Measurements from ENCODE around the gene SERINC3.

DNA sequence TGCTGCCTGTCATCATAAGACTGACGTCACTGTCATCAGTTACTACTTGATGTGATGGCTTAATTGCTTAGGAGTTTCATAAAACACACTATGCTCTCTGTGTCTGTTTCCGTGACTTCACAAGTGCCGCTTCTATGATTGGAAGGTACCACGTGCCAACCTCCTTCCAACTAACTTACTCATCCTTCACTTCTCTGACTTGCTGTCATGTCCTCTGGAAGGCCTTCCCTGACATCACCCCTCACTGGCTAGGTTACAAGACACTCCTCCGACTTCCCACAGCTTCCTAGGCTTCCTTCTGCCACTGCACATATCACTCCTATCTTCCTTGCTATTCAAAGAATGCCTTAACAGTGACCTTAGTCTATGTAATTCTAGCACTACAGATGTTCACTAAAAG, 20.4 kb downstream of the SERINC3 start:
- TF ChIP-seq, protein P1, sequence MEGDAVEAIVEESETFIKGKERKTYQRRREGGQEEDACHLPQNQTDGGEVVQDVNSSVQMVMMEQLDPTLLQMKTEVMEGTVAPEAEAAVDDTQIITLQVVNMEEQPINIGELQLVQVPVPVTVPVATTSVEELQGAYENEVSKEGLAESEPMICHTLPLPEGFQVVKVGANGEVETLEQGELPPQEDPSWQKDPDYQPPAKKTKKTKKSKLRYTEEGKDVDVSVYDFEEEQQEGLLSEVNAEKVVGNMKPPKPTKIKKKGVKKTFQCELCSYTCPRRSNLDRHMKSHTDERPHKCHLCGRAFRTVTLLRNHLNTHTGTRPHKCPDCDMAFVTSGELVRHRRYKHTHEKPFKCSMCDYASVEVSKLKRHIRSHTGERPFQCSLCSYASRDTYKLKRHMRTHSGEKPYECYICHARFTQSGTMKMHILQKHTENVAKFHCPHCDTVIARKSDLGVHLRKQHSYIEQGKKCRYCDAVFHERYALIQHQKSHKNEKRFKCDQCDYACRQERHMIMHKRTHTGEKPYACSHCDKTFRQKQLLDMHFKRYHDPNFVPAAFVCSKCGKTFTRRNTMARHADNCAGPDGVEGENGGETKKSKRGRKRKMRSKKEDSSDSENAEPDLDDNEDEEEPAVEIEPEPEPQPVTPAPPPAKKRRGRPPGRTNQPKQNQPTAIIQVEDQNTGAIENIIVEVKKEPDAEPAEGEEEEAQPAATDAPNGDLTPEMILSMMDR (conservative IDR thresholded peaks at IDR 0.05 in 1 of 2, IDR thresholded peaks at IDR 0.05 in 1 of 2; ENCODE audit: low read depth in 1 of 2, low read length in 2 of 2): no peak
- no peak for TF ChIP-seq EZH2 (IDR thresholded peaks at IDR 0.05; ENCODE audit: low read length, missing control alignments)
